B cell (primary cell): ENCODE results near the gene ARPIN. TPM values are rescaled to one million over a fixed set of nuclear protein-coding genes. Genes with fewer than 3 reads are reported as not detected.
A peak's percentile ranks its signal among the peaks of the same experiment; 100 is the strongest.

Experiments
- ATAC-seq: fragments of 200-7000 bp; cut with Tn5 transposase; one replicate; pipeline ENCODE4 v1.10.0; 2021; ENCODE audit warnings: low read depth, mild to moderate bottlenecking, moderate number of reproducible peaks, moderate library complexity
- CTCF ChIA-PET: fragments of 350-600 bp; sonication (Branson Sonifier 250); formaldehyde crosslinking; loops from one replicate; lab custom pipeline; 2021; ENCODE audit warnings: antibody characterized with exemption, inconsistent platforms; lab: Charles Lee
- POLR2A ChIA-PET: fragments of 350-600 bp; sonication (Branson Sonifier 250); formaldehyde crosslinking; loops from one replicate; lab custom pipeline; 2021; ENCODE audit warnings: antibody characterized with exemption; lab: Charles Lee
- DNase-seq: peaks from one replicate; pipeline ENCODE4 v3.0.0; 2013
- H2AFZ ChIP-seq: 2 replicates; pipeline ENCODE4 v1.6.1; 2012; ENCODE audit warnings: mild to moderate bottlenecking, low read depth, low read length; ENCODE audit not compliant: insufficient read depth, poor library complexity, severe bottlenecking
- H3K27ac ChIP-seq, 2 donors: 1 replicate in 1 of 2; 2 replicates in 1 of 2; pipeline ENCODE4 v1.5.1; 2012 to 2013; ENCODE audit warnings: low read length in 2 of 2, mild to moderate bottlenecking in 2 of 2, moderate library complexity in 1 of 2
- H3K27me3 ChIP-seq, 4 experiments: fragments of 200-600 bp in 1 of 4; sonication (generic) in 1 of 4; replicated peaks in 1 of 4; 1 replicate in 2 of 4; 2 replicates in 2 of 4; pipeline versions ENCODE4 v1.6.1 to v1.7.0; 2013 to 2016; ENCODE audit warnings: low read length in 3 of 4, mild to moderate bottlenecking in 2 of 4, mixed read lengths in 1 of 4, moderate library complexity in 1 of 4; ENCODE audit not compliant: insufficient read depth in 4 of 4, control insufficient read depth in 3 of 4; ENCODE audit errors: control extremely low read depth in 1 of 4
- H3K36me3 ChIP-seq, 2 experiments: replicated peaks in 1 of 2; 1 replicate in 1 of 2; 2 replicates in 1 of 2; pipeline versions ENCODE4 v1.6.1 to v1.7.1; 2013; ENCODE audit warnings: low read length in 1 of 2; ENCODE audit not compliant: insufficient read depth in 2 of 2, control insufficient read depth in 1 of 2; ENCODE audit errors: control extremely low read depth in 1 of 2, extremely low read depth in 1 of 2
- H3K4me1 ChIP-seq, 2 donors: fragments of 200-600 bp in 1 of 2; sonication (generic) in 1 of 2; 1 replicate in 1 of 2; 2 replicates in 1 of 2; pipeline versions ENCODE4 v1.5.1 to v1.6.1; 2013 to 2017; ENCODE audit warnings: low read length in 2 of 2; ENCODE audit not compliant: control insufficient read depth in 2 of 2, insufficient read depth in 2 of 2
- H3K4me2 ChIP-seq: replicated peaks from 2 replicates; pipeline ENCODE3; 2012; ENCODE audit warnings: mild to moderate bottlenecking, low read depth, low read length; ENCODE audit not compliant: poor library complexity, severe bottlenecking
- H3K4me3 ChIP-seq, 5 experiments: fragments of 200-600 bp in 1 of 5; sonication (generic) in 1 of 5; 1 replicate in 3 of 5; 2 replicates in 2 of 5; pipeline versions ENCODE4 v1.5.1 to v1.7.0; 2011 to 2016; ENCODE audit warnings: low read length in 4 of 5, mild to moderate bottlenecking in 4 of 5, low read depth in 2 of 5, control low read depth in 1 of 5, moderate library complexity in 1 of 5; ENCODE audit not compliant: insufficient read depth in 1 of 5; ENCODE audit errors: control extremely low read depth in 1 of 5, extremely low read depth in 1 of 5
- H3K79me2 ChIP-seq: fragments of 200-600 bp; sonication (generic); one replicate; pipeline ENCODE4 v1.6.0; 2016; ENCODE audit warnings: low read length; ENCODE audit not compliant: control insufficient read depth, insufficient read depth
- H3K9ac ChIP-seq: fragments of 200-600 bp; sonication (generic); 2 replicates; pipeline ENCODE4 v1.6.1; 2017; ENCODE audit warnings: mild to moderate bottlenecking, low read length, moderate library complexity
- H3K9me3 ChIP-seq, 3 donors: one replicate each; pipeline versions ENCODE4 v1.6.1 to v1.7.1; 2013; ENCODE audit warnings: low read length in 2 of 3; ENCODE audit not compliant: control insufficient read depth in 2 of 3, insufficient read depth in 1 of 3; ENCODE audit errors: control extremely low read depth in 1 of 3
- H4K20me1 ChIP-seq: 2 replicates; pipeline ENCODE4 v1.6.0; 2012; ENCODE audit warnings: mild to moderate bottlenecking, low read length; ENCODE audit not compliant: insufficient read depth, control insufficient read depth, poor library complexity, severe bottlenecking
- H3K27ac Mint-ChIP-seq: one replicate; pipeline ENCODE4 v1.8.0; 2021; ENCODE audit warnings: mixed read lengths
- H3K27me3 Mint-ChIP-seq: one replicate; pipeline ENCODE4 v1.8.0; 2021; ENCODE audit warnings: mixed read lengths
- H3K4me1 Mint-ChIP-seq: one replicate; pipeline ENCODE4 v1.8.0; 2021; ENCODE audit warnings: mixed read lengths
- H3K4me3 Mint-ChIP-seq: one replicate; pipeline ENCODE4 v1.8.0; 2021; ENCODE audit warnings: mixed read lengths
- H3K9me3 Mint-ChIP-seq: one replicate; pipeline ENCODE4 v1.8.0; 2022; ENCODE audit warnings: mixed read lengths; ENCODE audit not compliant: insufficient read depth
- EZH2 ChIP-seq: IDR thresholded peaks from 2 replicates; pipeline ENCODE4 v1.6.1; 2012; ENCODE audit warnings: borderline replicate concordance, low read depth, mild to moderate bottlenecking, moderate library complexity, low read length; ENCODE audit not compliant: insufficient read depth, poor library complexity, severe bottlenecking
- WGBS: methylation state at CpG from one replicate; pipeline ENCODE4 v1.1.5; 2013; ENCODE audit warnings: missing lambda C conversion rate; ENCODE audit not compliant: insufficient coverage; 5-methylcytosine and 5-hydroxymethylcytosine counted together
- intact Hi-C: fragments of 100-400 bp; cut with micrococcal nuclease; formaldehyde crosslinking; loops from one replicate; pipeline ENCODE4 v1.10.0; 2022
- polyA plus RNA-seq: library from polyadenylated mRNA; depleted of rRNA; stranded (reverse); fragments of >200 nt; gene quantifications from 2 replicates; pipeline ENCODE4 v1.2.3, GENCODE V29; 2012
- total RNA-seq, 2 donors: library from RNA; stranded (reverse); fragments of 120-200 nt in 1 of 2; gene quantifications; 1 replicate in 1 of 2; 2 replicates in 1 of 2; pipeline versions ENCODE4 v1.2.3 to v1.2.4, GENCODE V29; 2013 to 2022
- TF ChIP-seq, protein P1 (sequence below): fragments of 200-600 bp; IDR thresholded peaks from one replicate; pipeline ENCODE4 v1.8.0; 2022; ENCODE audit warnings: antibody characterized with exemption, mild to moderate bottlenecking

ARPIN gene
- total and polyA plus RNA-seq, 2 donors (not counting 1 experiment from before 2014, with no cell fraction given) = 0.10 TPM

DNA sequence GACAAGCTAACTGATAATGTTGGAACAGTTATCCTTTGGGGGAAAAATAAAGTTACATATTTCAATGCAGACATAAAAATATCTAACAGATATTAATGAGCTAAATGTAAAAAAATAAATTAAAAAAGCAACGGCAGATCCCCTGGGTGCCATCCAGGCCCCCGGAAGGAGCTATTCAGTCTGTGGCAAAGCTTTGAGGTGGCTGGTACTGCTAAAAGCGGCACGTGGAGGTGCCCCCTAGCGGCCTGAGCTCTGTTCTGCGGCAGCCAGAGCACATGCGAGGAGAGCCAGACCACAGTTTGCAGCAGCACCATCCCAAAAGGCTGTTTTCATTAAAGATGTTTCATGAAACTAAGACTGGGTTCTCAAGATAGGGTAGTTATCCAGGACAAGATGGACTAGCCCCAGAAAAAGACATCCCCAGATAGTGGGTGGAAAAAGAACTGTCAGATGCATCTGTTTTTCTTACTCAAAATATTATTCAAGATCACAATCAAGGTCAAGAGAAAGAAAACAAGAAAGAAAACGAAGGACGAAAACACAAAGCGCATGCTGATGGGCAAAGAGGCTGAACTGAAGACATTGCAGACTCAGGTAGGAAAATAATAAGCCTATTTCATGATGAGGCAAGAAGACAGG lies 37.7 kb downstream of the ARPIN start:
- Mint-ChIP-seq H3K27me3 (no peaks in the 10 kb centered on the region), H3K4me3 (no peak overlapping the region), H3K4me1 (peaks cover 5% of the 10 kb centered on the region), H3K27ac (no peak overlapping the region), H3K9me3 (no peaks in the 10 kb centered on the region)
- Histone ChIP-seq H2AFZ (peak overlapping the region; percentile 6), H3K4me3 (no peak overlapping the region), H4K20me1 (no peaks in the 10 kb centered on the region), H3K9me3 (no peaks in the 10 kb centered on the region), H3K27ac (no peak overlapping the region), H3K4me1 (peaks cover 0 to 4% of the 10 kb centered on the region in 2 donors), H3K27me3 (no peaks in the 10 kb centered on the region), H3K79me2 (no peaks in the 10 kb centered on the region), H3K36me3 (peaks cover 14 to 23% of the 10 kb centered on the region in 2 experiments), H3K9ac (no peak overlapping the region), H3K4me2 (peak overlapping the region; percentile 49)
- WGBS = 0% methylated on average over 7 of the region's 10 CpGs
- peak; percentile 99 for ATAC-seq
- intact Hi-C loops = loop anchor here (1.0 kb wide), 3 partner anchors 19 to 135 kb away; no protein-coding TSS in a partner anchor
- TF ChIP-seq EZH2 = no peak
- TF ChIP-seq, protein P1, sequence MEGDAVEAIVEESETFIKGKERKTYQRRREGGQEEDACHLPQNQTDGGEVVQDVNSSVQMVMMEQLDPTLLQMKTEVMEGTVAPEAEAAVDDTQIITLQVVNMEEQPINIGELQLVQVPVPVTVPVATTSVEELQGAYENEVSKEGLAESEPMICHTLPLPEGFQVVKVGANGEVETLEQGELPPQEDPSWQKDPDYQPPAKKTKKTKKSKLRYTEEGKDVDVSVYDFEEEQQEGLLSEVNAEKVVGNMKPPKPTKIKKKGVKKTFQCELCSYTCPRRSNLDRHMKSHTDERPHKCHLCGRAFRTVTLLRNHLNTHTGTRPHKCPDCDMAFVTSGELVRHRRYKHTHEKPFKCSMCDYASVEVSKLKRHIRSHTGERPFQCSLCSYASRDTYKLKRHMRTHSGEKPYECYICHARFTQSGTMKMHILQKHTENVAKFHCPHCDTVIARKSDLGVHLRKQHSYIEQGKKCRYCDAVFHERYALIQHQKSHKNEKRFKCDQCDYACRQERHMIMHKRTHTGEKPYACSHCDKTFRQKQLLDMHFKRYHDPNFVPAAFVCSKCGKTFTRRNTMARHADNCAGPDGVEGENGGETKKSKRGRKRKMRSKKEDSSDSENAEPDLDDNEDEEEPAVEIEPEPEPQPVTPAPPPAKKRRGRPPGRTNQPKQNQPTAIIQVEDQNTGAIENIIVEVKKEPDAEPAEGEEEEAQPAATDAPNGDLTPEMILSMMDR = peak; percentile 97
- POLR2A ChIA-PET = no interaction called here
- peak; percentile 81 for DNase-seq
- CTCF ChIA-PET = interaction anchor here (0.6 to 6.8 kb wide), 48 partner anchors 8 to 485 kb away, joined by 3 to 159 read pairs (median 4); partner anchors contain the start of genes AP3S2, IDH2 and MESP1

DNA sequence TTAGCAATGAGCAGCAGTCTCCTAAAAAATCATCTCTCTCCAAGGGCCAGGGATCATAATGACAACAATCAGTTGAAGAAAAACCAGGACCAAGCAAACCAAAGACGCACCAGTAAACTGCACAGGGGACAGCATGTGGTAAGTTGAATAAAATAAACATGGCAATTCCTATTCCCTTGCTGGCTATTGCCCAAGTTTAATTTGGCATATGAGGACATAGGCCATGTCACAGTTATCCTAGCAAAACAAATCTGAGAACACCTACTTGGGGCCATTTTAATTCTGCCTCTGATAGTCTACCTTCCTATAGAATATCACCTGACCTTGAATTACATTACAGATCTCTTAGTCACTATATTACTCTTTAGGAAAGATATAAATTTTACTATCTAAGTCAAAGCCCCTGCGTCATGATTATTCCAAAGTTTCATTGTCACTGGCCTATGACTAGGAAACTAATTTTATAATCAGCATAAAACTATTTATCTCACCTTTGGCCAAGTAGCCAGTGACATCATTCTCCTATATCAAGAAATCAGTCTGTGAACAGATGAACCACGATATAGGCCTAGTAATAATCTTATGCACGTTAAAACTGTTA lies 42.0 kb downstream of the ARPIN start:
- ATAC-seq = no peak
- Mint-ChIP-seq H3K27me3 (no peaks in the 10 kb centered on the region), H3K4me3 (no peak overlapping the region), H3K4me1 (peaks cover 5% of the 10 kb centered on the region), H3K9me3 (no peaks in the 10 kb centered on the region), H3K27ac (no peak overlapping the region)
- intact Hi-C loops = no loop called here
- Histone ChIP-seq H3K9me3 (no peaks in the 10 kb centered on the region), H4K20me1 (no peaks in the 10 kb centered on the region), H3K36me3 (peaks cover 8 to 18% of the 10 kb centered on the region in 2 experiments), H3K9ac (no peak overlapping the region), H3K4me3 (no peak overlapping the region), H3K79me2 (no peaks in the 10 kb centered on the region), H3K27ac (no peak overlapping the region), H3K4me2 (no peak overlapping the region), H2AFZ (no peak overlapping the region), H3K27me3 (no peaks in the 10 kb centered on the region), H3K4me1 (peaks cover 0 to 4% of the 10 kb centered on the region in 2 donors)
- ChIA-PET POLR2A (no interaction called here), CTCF (interaction anchor here (6.8 kb wide), 1 partner anchor 109 kb away, joined by 159 read pairs; no protein-coding TSS in a partner anchor)
- no peak for DNase-seq
- TF ChIP-seq EZH2 = no peak
- TF ChIP-seq, protein P1 = no peak
- WGBS = 100% methylated on average over 2 of the region's 4 CpGs
